ENCODE data around the gene RRM2. TPM values are rescaled to one million over a fixed set of nuclear protein-coding genes. Genes with fewer than 3 reads are reported as not detected.

RRM2 gene
- total RNA-seq, 2 donors from 2014 or later = 1.9 to 6.1 TPM

DNA sequence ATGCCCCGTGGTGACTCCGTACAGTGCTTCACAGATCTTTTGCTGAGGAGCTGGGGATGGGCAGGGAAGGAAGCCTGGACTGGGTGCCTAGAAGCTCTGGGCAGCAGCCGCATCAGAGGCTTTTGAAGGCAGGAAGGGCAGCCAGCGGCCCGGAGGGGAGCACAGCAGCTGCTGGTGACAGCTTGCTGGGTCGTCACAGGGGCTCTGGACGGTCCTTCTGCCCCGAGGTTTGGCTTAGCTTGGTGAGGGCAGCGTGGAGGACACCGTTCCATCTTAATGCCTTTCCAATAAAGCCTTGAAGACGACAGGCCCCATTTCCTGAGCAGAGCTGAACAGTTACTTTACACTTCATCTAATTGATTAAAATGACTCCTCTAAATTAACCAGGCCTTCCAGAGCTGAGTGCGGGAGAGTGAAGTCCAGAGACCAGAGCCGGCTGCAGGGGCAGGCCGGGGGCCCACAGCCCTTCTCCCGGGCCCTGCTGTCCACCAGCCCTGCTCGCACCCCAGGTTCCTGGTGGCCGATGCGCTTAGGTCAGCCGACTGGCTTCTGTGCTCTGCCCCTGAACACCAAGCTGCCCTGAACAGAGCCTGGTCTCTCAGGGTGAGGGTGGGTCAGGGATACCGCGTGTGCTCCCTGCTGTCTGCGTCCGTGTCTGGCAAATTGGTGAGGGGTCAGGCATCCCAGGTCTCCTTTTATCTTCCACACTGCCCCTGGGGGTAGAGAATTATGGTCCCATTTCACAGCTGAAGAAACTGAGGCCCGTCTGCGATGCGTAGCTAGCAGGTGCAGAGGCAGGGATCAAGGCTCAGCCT is 43.5 kb downstream of the RRM2 start:
- H3K36me3 ChIP-seq = no peaks in the 10 kb centered on the region
- intact Hi-C loops (cut with DNase I) = no loop called here
- H3K27ac ChIP-seq = no peak overlapping the region
- DNase-seq (ENCODE audit: low spot score) = no peak
- no peak overlapping the region for H3K4me3 ChIP-seq
- no peaks in the 10 kb centered on the region for H3K27me3 ChIP-seq (replicated peaks; ENCODE audit: insufficient read depth)
- no peak for TF ChIP-seq POLR2A (IDR thresholded peaks at IDR 0.05)
- TF ChIP-seq, protein P1, sequence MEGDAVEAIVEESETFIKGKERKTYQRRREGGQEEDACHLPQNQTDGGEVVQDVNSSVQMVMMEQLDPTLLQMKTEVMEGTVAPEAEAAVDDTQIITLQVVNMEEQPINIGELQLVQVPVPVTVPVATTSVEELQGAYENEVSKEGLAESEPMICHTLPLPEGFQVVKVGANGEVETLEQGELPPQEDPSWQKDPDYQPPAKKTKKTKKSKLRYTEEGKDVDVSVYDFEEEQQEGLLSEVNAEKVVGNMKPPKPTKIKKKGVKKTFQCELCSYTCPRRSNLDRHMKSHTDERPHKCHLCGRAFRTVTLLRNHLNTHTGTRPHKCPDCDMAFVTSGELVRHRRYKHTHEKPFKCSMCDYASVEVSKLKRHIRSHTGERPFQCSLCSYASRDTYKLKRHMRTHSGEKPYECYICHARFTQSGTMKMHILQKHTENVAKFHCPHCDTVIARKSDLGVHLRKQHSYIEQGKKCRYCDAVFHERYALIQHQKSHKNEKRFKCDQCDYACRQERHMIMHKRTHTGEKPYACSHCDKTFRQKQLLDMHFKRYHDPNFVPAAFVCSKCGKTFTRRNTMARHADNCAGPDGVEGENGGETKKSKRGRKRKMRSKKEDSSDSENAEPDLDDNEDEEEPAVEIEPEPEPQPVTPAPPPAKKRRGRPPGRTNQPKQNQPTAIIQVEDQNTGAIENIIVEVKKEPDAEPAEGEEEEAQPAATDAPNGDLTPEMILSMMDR (IDR thresholded peaks at IDR 0.05) = no peak
- no peak for TF ChIP-seq POLR2AphosphoS5 (IDR thresholded peaks at IDR 0.05)
- H3K9me3 ChIP-seq = no peaks in the 10 kb centered on the region
- H3K4me1 ChIP-seq (replicated peaks) = no peaks in the 10 kb centered on the region
- 93% methylated on average over 22 of the region's 26 CpGs for WGBS

DNA sequence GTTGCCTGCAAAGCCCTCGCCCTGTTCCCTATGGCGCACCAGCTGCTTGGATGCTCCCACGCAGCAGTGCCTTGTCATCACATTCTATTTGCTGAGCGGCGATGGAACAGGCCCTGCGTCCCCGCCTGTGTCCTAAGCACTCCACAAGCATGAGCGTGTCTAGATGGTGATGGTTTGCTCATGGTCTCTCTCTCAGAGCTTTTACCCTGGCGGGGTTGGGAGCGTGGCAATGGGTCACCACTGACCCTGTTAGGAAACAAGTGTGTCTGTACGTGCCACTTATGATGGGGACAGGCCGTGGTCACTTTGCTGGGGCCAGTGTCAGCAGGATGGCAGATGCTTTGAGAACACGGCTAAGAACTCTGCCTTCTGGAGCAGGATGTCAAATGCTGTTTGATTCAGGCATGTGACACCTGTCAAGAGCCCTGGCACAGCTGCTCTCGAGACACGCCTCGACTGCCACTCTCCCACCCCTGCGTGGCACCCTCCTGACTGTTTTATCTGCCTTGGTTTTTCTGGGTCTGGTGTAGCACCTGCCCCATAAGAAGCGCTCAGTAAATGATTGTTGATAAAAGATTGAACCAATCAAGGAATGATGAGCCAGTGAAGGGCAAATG is 44.2 kb downstream of the RRM2 start:
- Histone ChIP-seq H3K4me1 (replicated peaks) (no peaks in the 10 kb centered on the region), H3K9me3 (no peaks in the 10 kb centered on the region), H3K27me3 (replicated peaks; ENCODE audit: insufficient read depth) (no peaks in the 10 kb centered on the region), H3K36me3 (no peaks in the 10 kb centered on the region), H3K27ac (no peak overlapping the region), H3K4me3 (no peak overlapping the region)
- 92% methylated on average over 18 of the region's 18 CpGs for WGBS
- TF ChIP-seq POLR2AphosphoS5 (IDR thresholded peaks at IDR 0.05) = no peak
- TF ChIP-seq, protein P1 (IDR thresholded peaks at IDR 0.05) = no peak
- TF ChIP-seq POLR2A (IDR thresholded peaks at IDR 0.05) = no peak
- DNase-seq (ENCODE audit: low spot score) = no peak
- intact Hi-C loops (cut with DNase I) = no loop called here

DNA sequence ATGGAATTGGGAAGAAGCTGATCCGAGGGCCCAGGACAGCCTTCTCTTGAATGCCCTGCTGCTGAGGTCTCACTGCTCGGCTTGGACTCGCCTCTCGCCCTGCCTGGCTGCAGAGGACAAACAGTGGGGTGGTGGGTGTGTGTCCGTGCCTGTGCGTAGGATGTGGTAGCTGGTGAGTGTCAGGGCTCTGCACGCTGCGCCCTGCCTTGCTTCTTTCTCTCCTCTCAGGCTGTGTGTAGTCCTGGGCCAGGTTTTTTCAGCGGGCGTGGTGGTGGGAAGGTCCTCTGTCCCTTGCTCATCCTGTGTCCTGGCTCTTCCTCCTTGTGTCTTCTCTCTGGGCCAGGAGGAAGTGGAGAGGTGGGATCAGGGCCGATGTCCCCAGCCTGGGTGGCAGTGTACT is 44.8 kb downstream of the RRM2 start:
- H3K4me3 ChIP-seq = no peak overlapping the region
- H3K27ac ChIP-seq = no peak overlapping the region
- no peak for DNase-seq (ENCODE audit: low spot score)
- no peaks in the 10 kb centered on the region for H3K9me3 ChIP-seq
- no peaks in the 10 kb centered on the region for H3K36me3 ChIP-seq
- H3K27me3 ChIP-seq (replicated peaks; ENCODE audit: insufficient read depth) = no peaks in the 10 kb centered on the region
- H3K4me1 ChIP-seq (replicated peaks) = no peaks in the 10 kb centered on the region
- TF ChIP-seq, protein P1 (IDR thresholded peaks at IDR 0.05) = no peak
- TF ChIP-seq POLR2AphosphoS5 (IDR thresholded peaks at IDR 0.05) (no peak), POLR2A (IDR thresholded peaks at IDR 0.05) (no peak)
- 89% methylated on average over 11 of the region's 11 CpGs for WGBS
- intact Hi-C loops (cut with DNase I) = no loop called here

DNA sequence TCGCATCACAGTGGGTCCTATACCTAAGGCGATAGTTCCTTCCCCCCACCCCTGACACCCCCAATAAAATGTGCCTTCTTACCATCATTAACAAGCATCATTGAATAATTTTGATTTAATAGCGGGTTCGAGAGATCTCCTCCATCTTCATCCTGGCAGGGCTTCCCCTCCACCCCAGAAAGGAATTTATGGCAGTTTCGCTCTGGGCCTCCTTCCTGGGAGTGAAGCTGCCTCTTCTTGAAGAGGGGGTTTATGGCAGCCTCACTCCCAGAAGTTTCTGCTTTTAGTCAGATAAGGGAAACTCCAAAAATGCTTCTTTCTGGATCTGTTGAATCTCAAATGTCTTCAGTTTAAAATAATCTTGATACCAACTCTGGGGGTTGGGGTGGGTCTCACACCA is 45.7 kb downstream of the RRM2 start:
- no peak overlapping the region for H3K27ac ChIP-seq
- no peaks in the 10 kb centered on the region for H3K4me1 ChIP-seq (replicated peaks)
- intact Hi-C loops (cut with DNase I) = no loop called here
- H3K9me3 ChIP-seq = no peaks in the 10 kb centered on the region
- TF ChIP-seq POLR2AphosphoS5 (IDR thresholded peaks at IDR 0.05) (no peak), POLR2A (IDR thresholded peaks at IDR 0.05) (no peak)
- TF ChIP-seq, protein P1 (IDR thresholded peaks at IDR 0.05) = no peak
- no peak overlapping the region for H3K4me3 ChIP-seq
- H3K36me3 ChIP-seq = no peaks in the 10 kb centered on the region
- no peaks in the 10 kb centered on the region for H3K27me3 ChIP-seq (replicated peaks; ENCODE audit: insufficient read depth)
- DNase-seq (ENCODE audit: low spot score) = no peak
- WGBS = 75% methylated on average over 5 of the region's 5 CpGs
